ENCODE data around the gene DUSP18.

DNA sequence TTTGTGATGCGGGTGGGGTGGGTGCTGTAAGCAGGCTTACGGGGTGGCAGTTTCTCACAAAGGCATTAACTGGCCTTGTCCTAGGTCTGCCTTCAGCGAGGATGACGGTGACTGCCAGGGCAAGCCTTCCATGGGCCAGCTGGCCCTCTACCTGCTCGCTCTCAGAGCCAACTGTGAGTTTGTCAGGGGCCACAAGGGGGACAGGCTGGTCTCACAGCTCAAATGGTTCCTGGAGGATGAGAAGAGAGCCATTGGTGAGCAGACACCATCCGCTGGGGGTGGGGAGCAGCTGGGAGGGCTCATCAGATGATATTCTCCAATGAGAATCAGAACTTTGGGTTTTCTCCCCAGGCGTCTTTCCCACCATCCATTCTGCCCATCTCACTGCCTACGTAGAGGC, 54.9 kb downstream of the DUSP18 start:
- TF ChIP-seq, protein P1, sequence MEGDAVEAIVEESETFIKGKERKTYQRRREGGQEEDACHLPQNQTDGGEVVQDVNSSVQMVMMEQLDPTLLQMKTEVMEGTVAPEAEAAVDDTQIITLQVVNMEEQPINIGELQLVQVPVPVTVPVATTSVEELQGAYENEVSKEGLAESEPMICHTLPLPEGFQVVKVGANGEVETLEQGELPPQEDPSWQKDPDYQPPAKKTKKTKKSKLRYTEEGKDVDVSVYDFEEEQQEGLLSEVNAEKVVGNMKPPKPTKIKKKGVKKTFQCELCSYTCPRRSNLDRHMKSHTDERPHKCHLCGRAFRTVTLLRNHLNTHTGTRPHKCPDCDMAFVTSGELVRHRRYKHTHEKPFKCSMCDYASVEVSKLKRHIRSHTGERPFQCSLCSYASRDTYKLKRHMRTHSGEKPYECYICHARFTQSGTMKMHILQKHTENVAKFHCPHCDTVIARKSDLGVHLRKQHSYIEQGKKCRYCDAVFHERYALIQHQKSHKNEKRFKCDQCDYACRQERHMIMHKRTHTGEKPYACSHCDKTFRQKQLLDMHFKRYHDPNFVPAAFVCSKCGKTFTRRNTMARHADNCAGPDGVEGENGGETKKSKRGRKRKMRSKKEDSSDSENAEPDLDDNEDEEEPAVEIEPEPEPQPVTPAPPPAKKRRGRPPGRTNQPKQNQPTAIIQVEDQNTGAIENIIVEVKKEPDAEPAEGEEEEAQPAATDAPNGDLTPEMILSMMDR (IDR thresholded peaks at IDR 0.05), result no peak
- no peak for TF ChIP-seq POLR2AphosphoS5 (IDR thresholded peaks at IDR 0.05; ENCODE audit: low read depth, low read length)
- TF ChIP-seq, protein P2, sequence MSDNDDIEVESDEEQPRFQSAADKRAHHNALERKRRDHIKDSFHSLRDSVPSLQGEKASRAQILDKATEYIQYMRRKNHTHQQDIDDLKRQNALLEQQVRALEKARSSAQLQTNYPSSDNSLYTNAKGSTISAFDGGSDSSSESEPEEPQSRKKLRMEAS (IDR thresholded peaks at IDR 0.05; ENCODE audit: low read depth), result no peak
- TF ChIP-seq EP300 (IDR thresholded peaks at IDR 0.05; ENCODE audit: borderline replicate concordance in 1 of 2, low read depth in 1 of 2, low read length in 1 of 2), result no peak
- TF ChIP-seq FOSL2 (IDR thresholded peaks at IDR 0.05; ENCODE audit: borderline replicate concordance, low read depth), result no peak
- TF ChIP-seq, protein P3, sequence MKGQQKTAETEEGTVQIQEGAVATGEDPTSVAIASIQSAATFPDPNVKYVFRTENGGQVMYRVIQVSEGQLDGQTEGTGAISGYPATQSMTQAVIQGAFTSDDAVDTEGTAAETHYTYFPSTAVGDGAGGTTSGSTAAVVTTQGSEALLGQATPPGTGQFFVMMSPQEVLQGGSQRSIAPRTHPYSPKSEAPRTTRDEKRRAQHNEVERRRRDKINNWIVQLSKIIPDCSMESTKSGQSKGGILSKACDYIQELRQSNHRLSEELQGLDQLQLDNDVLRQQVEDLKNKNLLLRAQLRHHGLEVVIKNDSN (IDR thresholded peaks at IDR 0.05; ENCODE audit: borderline replicate concordance, low read depth), result no peak
- TF ChIP-seq RFX5 (IDR thresholded peaks at IDR 0.05; ENCODE audit: low read length), result no peak
- TF ChIP-seq TCF12 (IDR thresholded peaks at IDR 0.05), result no peak
- TF ChIP-seq, protein P4, sequence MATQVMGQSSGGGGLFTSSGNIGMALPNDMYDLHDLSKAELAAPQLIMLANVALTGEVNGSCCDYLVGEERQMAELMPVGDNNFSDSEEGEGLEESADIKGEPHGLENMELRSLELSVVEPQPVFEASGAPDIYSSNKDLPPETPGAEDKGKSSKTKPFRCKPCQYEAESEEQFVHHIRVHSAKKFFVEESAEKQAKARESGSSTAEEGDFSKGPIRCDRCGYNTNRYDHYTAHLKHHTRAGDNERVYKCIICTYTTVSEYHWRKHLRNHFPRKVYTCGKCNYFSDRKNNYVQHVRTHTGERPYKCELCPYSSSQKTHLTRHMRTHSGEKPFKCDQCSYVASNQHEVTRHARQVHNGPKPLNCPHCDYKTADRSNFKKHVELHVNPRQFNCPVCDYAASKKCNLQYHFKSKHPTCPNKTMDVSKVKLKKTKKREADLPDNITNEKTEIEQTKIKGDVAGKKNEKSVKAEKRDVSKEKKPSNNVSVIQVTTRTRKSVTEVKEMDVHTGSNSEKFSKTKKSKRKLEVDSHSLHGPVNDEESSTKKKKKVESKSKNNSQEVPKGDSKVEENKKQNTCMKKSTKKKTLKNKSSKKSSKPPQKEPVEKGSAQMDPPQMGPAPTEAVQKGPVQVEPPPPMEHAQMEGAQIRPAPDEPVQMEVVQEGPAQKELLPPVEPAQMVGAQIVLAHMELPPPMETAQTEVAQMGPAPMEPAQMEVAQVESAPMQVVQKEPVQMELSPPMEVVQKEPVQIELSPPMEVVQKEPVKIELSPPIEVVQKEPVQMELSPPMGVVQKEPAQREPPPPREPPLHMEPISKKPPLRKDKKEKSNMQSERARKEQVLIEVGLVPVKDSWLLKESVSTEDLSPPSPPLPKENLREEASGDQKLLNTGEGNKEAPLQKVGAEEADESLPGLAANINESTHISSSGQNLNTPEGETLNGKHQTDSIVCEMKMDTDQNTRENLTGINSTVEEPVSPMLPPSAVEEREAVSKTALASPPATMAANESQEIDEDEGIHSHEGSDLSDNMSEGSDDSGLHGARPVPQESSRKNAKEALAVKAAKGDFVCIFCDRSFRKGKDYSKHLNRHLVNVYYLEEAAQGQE (IDR thresholded peaks at IDR 0.05; ENCODE audit: low read depth, low read length), result no peak
- TF ChIP-seq GABPA (IDR thresholded peaks at IDR 0.05; ENCODE audit: low read depth), result no peak
- no peak for TF ChIP-seq RAD21 (IDR thresholded peaks at IDR 0.05; ENCODE audit: low read length)
- no peak for TF ChIP-seq JUND (IDR thresholded peaks at IDR 0.05)
- TF ChIP-seq, protein P5, sequence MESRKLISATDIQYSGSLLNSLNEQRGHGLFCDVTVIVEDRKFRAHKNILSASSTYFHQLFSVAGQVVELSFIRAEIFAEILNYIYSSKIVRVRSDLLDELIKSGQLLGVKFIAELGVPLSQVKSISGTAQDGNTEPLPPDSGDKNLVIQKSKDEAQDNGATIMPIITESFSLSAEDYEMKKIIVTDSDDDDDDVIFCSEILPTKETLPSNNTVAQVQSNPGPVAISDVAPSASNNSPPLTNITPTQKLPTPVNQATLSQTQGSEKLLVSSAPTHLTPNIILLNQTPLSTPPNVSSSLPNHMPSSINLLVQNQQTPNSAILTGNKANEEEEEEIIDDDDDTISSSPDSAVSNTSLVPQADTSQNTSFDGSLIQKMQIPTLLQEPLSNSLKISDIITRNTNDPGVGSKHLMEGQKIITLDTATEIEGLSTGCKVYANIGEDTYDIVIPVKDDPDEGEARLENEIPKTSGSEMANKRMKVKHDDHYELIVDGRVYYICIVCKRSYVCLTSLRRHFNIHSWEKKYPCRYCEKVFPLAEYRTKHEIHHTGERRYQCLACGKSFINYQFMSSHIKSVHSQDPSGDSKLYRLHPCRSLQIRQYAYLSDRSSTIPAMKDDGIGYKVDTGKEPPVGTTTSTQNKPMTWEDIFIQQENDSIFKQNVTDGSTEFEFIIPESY (IDR thresholded peaks at IDR 0.05; ENCODE audit: borderline replicate concordance, low read depth), result no peak
